Trophoblast cell (in vitro differentiated cells and primary cell): ENCODE measurements around the gene DZIP3.

Source experiments
- DNase-seq, 2 donors: peaks; one replicate each; pipeline ENCODE4 v3.0.0-alpha.2; 2016
- H2AFZ ChIP-seq: 2 replicates; pipeline ENCODE4 v1.6.1; 2013; ENCODE audit warnings: low read length, moderate library complexity, mild to moderate bottlenecking; ENCODE audit not compliant: insufficient read depth, poor library complexity
- H2AK5ac ChIP-seq: 2 replicates; pipeline ENCODE4 v1.6.1; 2013; ENCODE audit warnings: mild to moderate bottlenecking, low read length
- H2BK120ac ChIP-seq: 2 replicates; pipeline ENCODE4 v1.6.1; 2013; ENCODE audit warnings: low read length, mild to moderate bottlenecking, moderate library complexity; ENCODE audit not compliant: insufficient read depth, poor library complexity
- H2BK12ac ChIP-seq: 2 replicates; pipeline ENCODE4 v1.6.1; 2013; ENCODE audit warnings: mild to moderate bottlenecking, low read length, moderate library complexity
- H2BK5ac ChIP-seq: 2 replicates; pipeline ENCODE4 v1.6.1; 2013; ENCODE audit warnings: low read length, low read depth, moderate library complexity, mild to moderate bottlenecking; ENCODE audit not compliant: poor library complexity
- H3K14ac ChIP-seq: 2 replicates; pipeline ENCODE4 v1.6.1; 2013; ENCODE audit warnings: mild to moderate bottlenecking, low read length
- H3K18ac ChIP-seq: 2 replicates; pipeline ENCODE4 v1.6.1; 2013; ENCODE audit warnings: mild to moderate bottlenecking, low read length
- H3K23ac ChIP-seq: 2 replicates; pipeline ENCODE4 v1.6.1; 2013; ENCODE audit warnings: low read length
- H3K27ac ChIP-seq: 2 replicates; pipeline ENCODE4 v1.5.1; 2013; ENCODE audit warnings: low read depth, mild to moderate bottlenecking, inconsistent platforms, low read length, moderate library complexity
- H3K27me3 ChIP-seq: 2 replicates; pipeline ENCODE4 v1.6.1; 2013; ENCODE audit warnings: inconsistent platforms, mild to moderate bottlenecking, low read length, moderate library complexity; ENCODE audit not compliant: insufficient read depth
- H3K36me3 ChIP-seq, 2 experiments: 1 replicate in 1 of 2; 2 replicates in 1 of 2; pipeline ENCODE4 v1.6.1; 2013; ENCODE audit warnings: low read length in 2 of 2, mild to moderate bottlenecking in 2 of 2, moderate library complexity in 1 of 2; ENCODE audit not compliant: insufficient read depth in 2 of 2, control insufficient read depth in 1 of 2
- H3K4ac ChIP-seq: 2 replicates; pipeline ENCODE4 v1.6.1; 2013; ENCODE audit warnings: low read depth, mild to moderate bottlenecking, low read length, moderate library complexity
- H3K4me1 ChIP-seq, 2 experiments: 1 replicate in 1 of 2; 2 replicates in 1 of 2; pipeline ENCODE4 v1.6.1; 2013; ENCODE audit warnings: low read length in 2 of 2, mild to moderate bottlenecking in 2 of 2, moderate library complexity in 1 of 2; ENCODE audit not compliant: insufficient read depth in 2 of 2, control insufficient read depth in 1 of 2
- H3K4me2 ChIP-seq: 2 replicates; pipeline ENCODE4 v1.6.1; 2013; ENCODE audit warnings: inconsistent platforms, mild to moderate bottlenecking, low read length, moderate library complexity
- H3K4me3 ChIP-seq: 2 replicates; pipeline ENCODE4 v1.5.1; 2013; ENCODE audit warnings: mild to moderate bottlenecking, low read depth, low read length, inconsistent platforms
- H3K79me1 ChIP-seq: one replicate; pipeline ENCODE4 v1.6.1; 2013; ENCODE audit warnings: low read length
- H3K79me2 ChIP-seq: 2 replicates; pipeline ENCODE4 v1.6.1; 2013; ENCODE audit warnings: low read length, mild to moderate bottlenecking; ENCODE audit not compliant: control insufficient read depth, insufficient read depth, poor library complexity
- H3K9ac ChIP-seq: 2 replicates; pipeline ENCODE4 v1.6.1; 2013; ENCODE audit warnings: mild to moderate bottlenecking, low read length
- H3K9me3 ChIP-seq: 2 replicates; pipeline ENCODE4 v1.6.1; 2013; ENCODE audit warnings: low read depth, mild to moderate bottlenecking, control low read depth, inconsistent platforms, low read length; ENCODE audit not compliant: insufficient read depth
- H4K12ac ChIP-seq: 2 replicates; pipeline ENCODE4 v1.6.1; 2013; ENCODE audit warnings: low read depth, mild to moderate bottlenecking, low read length, moderate library complexity
- H4K8ac ChIP-seq: 2 replicates; pipeline ENCODE4 v1.6.1; 2013; ENCODE audit warnings: low read depth, mild to moderate bottlenecking, low read length, moderate library complexity
- H4K91ac ChIP-seq: one replicate; pipeline ENCODE4 v1.6.1; 2013; ENCODE audit warnings: low read depth, mild to moderate bottlenecking, low read length, moderate library complexity
- WGBS: extraction: QIAGEN DNeasy Blood & Tissue Kit; methylation state at CpG from one replicate; pipeline ENCODE4 v1.1.7; 2013; ENCODE audit warnings: missing lambda C conversion rate; ENCODE audit not compliant: insufficient read length, insufficient coverage; ENCODE audit errors: extremely low coverage; 5-methylcytosine and 5-hydroxymethylcytosine counted together

The DZIP3 gene

GRCh38 chr3:108661699-108662098 is 72.2 kb downstream of the DZIP3 start:
- Histone ChIP-seq H3K27ac (no peak overlapping the region), H3K4me3 (no peak overlapping the region), H4K91ac (no peak overlapping the region), H3K27me3 (no peaks in the 10 kb centered on the region), H3K18ac (no peak overlapping the region), H2BK120ac (no peak overlapping the region), H3K4me1 (no peaks in the 10 kb centered on the region), H4K12ac (no peak overlapping the region), H3K23ac (no peak overlapping the region), H3K79me2 (no peaks in the 10 kb centered on the region), H2AK5ac (no peak overlapping the region), H2AFZ (no peak overlapping the region), H3K4me2 (no peak overlapping the region), H2BK5ac (no peak overlapping the region), H3K9me3 (no peaks in the 10 kb centered on the region), H3K14ac (no peak overlapping the region), H3K4ac (no peak overlapping the region), H2BK12ac (no peak overlapping the region), H4K8ac (no peak overlapping the region), H3K36me3 (peaks cover 2 to 7% of the 10 kb centered on the region in 2 experiments), H3K9ac (no peak overlapping the region), H3K79me1 (no peaks in the 10 kb centered on the region)
- no peak for DNase-seq
- no CpG with 5 or more reads among the region's 2 CpGs for WGBS

GRCh38 chr3:108662142-108662738 is 72.7 kb downstream of the DZIP3 start:
- Histone ChIP-seq H3K18ac (no peak overlapping the region), H3K14ac (no peak overlapping the region)

GRCh38 chr3:108664266-108664665 is 74.7 kb downstream of the DZIP3 start:
- H3K36me3 ChIP-seq, result peaks cover 2 to 7% of the 10 kb centered on the region in 2 experiments
- H2BK5ac ChIP-seq, result no peak overlapping the region
- no peak overlapping the region for H4K12ac ChIP-seq
- no peaks in the 10 kb centered on the region for H3K9me3 ChIP-seq
- H4K91ac ChIP-seq, result no peak overlapping the region
- H2BK12ac ChIP-seq, result no peak overlapping the region
- no peak overlapping the region for H3K23ac ChIP-seq
- no peak overlapping the region for H2AK5ac ChIP-seq
- H3K27ac ChIP-seq, result no peak overlapping the region
- no peaks in the 10 kb centered on the region for H3K79me2 ChIP-seq
- no peak overlapping the region for H3K4me2 ChIP-seq
- H3K4ac ChIP-seq, result no peak overlapping the region
- no peaks in the 10 kb centered on the region for H3K79me1 ChIP-seq
- no peak overlapping the region for H2BK120ac ChIP-seq
- H3K27me3 ChIP-seq, result no peaks in the 10 kb centered on the region
- WGBS, result no CpG with 5 or more reads among the region's 1 CpG
- H3K9ac ChIP-seq, result no peak overlapping the region
- no peak for DNase-seq
- no peak overlapping the region for H3K14ac ChIP-seq
- no peak overlapping the region for H2AFZ ChIP-seq
- H3K4me3 ChIP-seq, result no peak overlapping the region
- H3K4me1 ChIP-seq, result no peaks in the 10 kb centered on the region
- H4K8ac ChIP-seq, result no peak overlapping the region
- H3K18ac ChIP-seq, result no peak overlapping the region

More at GRCh38 chr3:108662142-108662738, 72.7 kb downstream of the DZIP3 start:
- H3K4me1 ChIP-seq, result no peaks in the 10 kb centered on the region
- H3K79me2 ChIP-seq, result no peaks in the 10 kb centered on the region
- no peak overlapping the region for H3K4me2 ChIP-seq
- no peak overlapping the region for H2AK5ac ChIP-seq
- no peaks in the 10 kb centered on the region for H3K27me3 ChIP-seq
- H3K79me1 ChIP-seq, result no peaks in the 10 kb centered on the region
- H4K8ac ChIP-seq, result no peak overlapping the region
- H4K91ac ChIP-seq, result no peak overlapping the region
- no peak overlapping the region for H4K12ac ChIP-seq
- H2BK5ac ChIP-seq, result no peak overlapping the region
- H3K9me3 ChIP-seq, result no peaks in the 10 kb centered on the region
- no peak overlapping the region for H2BK12ac ChIP-seq
- no peak overlapping the region for H3K23ac ChIP-seq
- H3K4me3 ChIP-seq, result no peak overlapping the region
- H3K9ac ChIP-seq, result no peak overlapping the region
- DNase-seq, result peak; percentile 14 to 77
- H3K4ac ChIP-seq, result no peak overlapping the region
- H2BK120ac ChIP-seq, result no peak overlapping the region
- no CpG with 5 or more reads among the region's 6 CpGs for WGBS
- peaks cover 2 to 7% of the 10 kb centered on the region in 2 experiments for H3K36me3 ChIP-seq
- H2AFZ ChIP-seq, result no peak overlapping the region
- H3K27ac ChIP-seq, result no peak overlapping the region

- Histone ChIP-seq H3K79me2 (no peaks in the 10 kb centered on the region), H3K79me1 (no peaks in the 10 kb centered on the region), H3K9ac (no peak overlapping the region), H3K18ac (no peak overlapping the region), H4K91ac (no peak overlapping the region), H3K4me1 (no peaks in the 10 kb centered on the region), H3K4me3 (no peak overlapping the region), H3K14ac (no peak overlapping the region), H3K4ac (no peak overlapping the region), H3K27ac (no peak overlapping the region), H4K12ac (no peak overlapping the region), H2AK5ac (no peak overlapping the region), H2BK5ac (no peak overlapping the region), H3K27me3 (no peaks in the 10 kb centered on the region), H2BK120ac (no peak overlapping the region), H3K4me2 (no peak overlapping the region), H3K36me3 (peaks cover 2 to 7% of the 10 kb centered on the region in 2 experiments), H3K23ac (no peak overlapping the region), H2AFZ (no peak overlapping the region), H3K9me3 (no peaks in the 10 kb centered on the region), H2BK12ac (no peak overlapping the region), H4K8ac (no peak overlapping the region)
- no CpG with 5 or more reads among the region's 1 CpG for WGBS
- DNase-seq, result no peak
These were observed 77.8 kb downstream of the DZIP3 start for GRCh38 chr3:108667312-108667711.
